Natural killer cell (primary cell): Measurements from ENCODE around the gene MPC2. TPM values are rescaled to one million over a fixed set of nuclear protein-coding genes. Genes with fewer than 3 reads are reported as not detected.

Experiments used
- ATAC-seq, 3 donors: fragments of 150-1000 bp in 2 of 3; fragments of 200-7000 bp in 1 of 3; cut with Tn5 transposase; 1 replicate in 1 of 3; 2 replicates in 2 of 3; pipeline ENCODE4 v1.10.0; 2021; ENCODE audit warnings: mild to moderate bottlenecking in 2 of 3, moderate library complexity in 2 of 3
- DNase-seq, 2 donors: peaks; one replicate each; pipeline versions ENCODE4 v3.0.0 to v3.0.0-alpha.2; 2013 to 2021; ENCODE audit warnings: mixed read lengths in 1 of 2
- H3K27ac ChIP-seq: one replicate; pipeline ENCODE4 v1.5.1; 2013; ENCODE audit warnings: mild to moderate bottlenecking, low read length
- H3K27me3 ChIP-seq: one replicate; pipeline ENCODE4 v1.6.1; 2013; ENCODE audit warnings: low read length; ENCODE audit not compliant: control insufficient read depth, insufficient read depth
- H3K36me3 ChIP-seq: one replicate; pipeline ENCODE4 v1.6.1; 2013; ENCODE audit warnings: low read length; ENCODE audit not compliant: control insufficient read depth, insufficient read depth
- H3K4me1 ChIP-seq: one replicate; pipeline ENCODE4 v1.6.1; 2013; ENCODE audit warnings: low read length; ENCODE audit not compliant: control insufficient read depth, insufficient read depth
- H3K4me3 ChIP-seq: one replicate; pipeline ENCODE4 v1.5.1; 2013; ENCODE audit warnings: low read length
- H3K9me3 ChIP-seq: one replicate; pipeline ENCODE4 v1.6.1; 2013; ENCODE audit warnings: low read length; ENCODE audit not compliant: control insufficient read depth, insufficient read depth
- H3K27ac Mint-ChIP-seq, 2 donors: one replicate each; pipeline ENCODE4 v1.8.0; 2022; ENCODE audit warnings: mild to moderate bottlenecking in 2 of 2, mixed read lengths in 2 of 2, moderate library complexity in 1 of 2
- H3K27me3 Mint-ChIP-seq, 2 donors: one replicate each; pipeline ENCODE4 v1.8.0; 2022; ENCODE audit warnings: low read depth in 2 of 2, mixed read lengths in 2 of 2
- H3K36me3 Mint-ChIP-seq: one replicate; pipeline ENCODE4 v1.8.0; 2022; ENCODE audit warnings: mixed read lengths
- H3K4me1 Mint-ChIP-seq, 2 donors: one replicate each; pipeline ENCODE4 v1.8.0; 2022; ENCODE audit warnings: mixed read lengths in 2 of 2
- H3K4me3 Mint-ChIP-seq: one replicate; pipeline ENCODE4 v1.8.0; 2022; ENCODE audit warnings: mild to moderate bottlenecking, moderate library complexity, mixed read lengths
- H3K9me3 Mint-ChIP-seq, 2 donors: one replicate each; pipeline ENCODE4 v1.8.0; 2022; ENCODE audit warnings: mixed read lengths in 2 of 2
- WGBS: methylation state at CpG from one replicate; pipeline ENCODE4 v1.1.7; 2013; ENCODE audit warnings: missing lambda C conversion rate; ENCODE audit not compliant: insufficient coverage; 5-methylcytosine and 5-hydroxymethylcytosine counted together
- intact Hi-C: fragments of 100-400 bp; cut with micrococcal nuclease; formaldehyde crosslinking; loops from one replicate; pipeline ENCODE4 v1.14.2; 2022
- total RNA-seq, 4 donors: library from RNA; stranded (reverse); fragments of 120-200 nt in 1 of 4; gene quantifications; one replicate each; pipeline versions ENCODE4 v1.2.3 to v1.2.4, GENCODE V29; 2013 to 2022
- TF ChIP-seq, protein P1 (sequence below): fragments of 200-600 bp; IDR thresholded peaks from one replicate; pipeline ENCODE4 v1.8.0; 2022; ENCODE audit warnings: antibody characterized with exemption

Gene MPC2
- total RNA-seq, 3 donors from 2014 or later (not counting 1 experiment from before 2014, with no cell fraction given), result 33.1 to 47.4 (median 34.9) TPM

DNA sequence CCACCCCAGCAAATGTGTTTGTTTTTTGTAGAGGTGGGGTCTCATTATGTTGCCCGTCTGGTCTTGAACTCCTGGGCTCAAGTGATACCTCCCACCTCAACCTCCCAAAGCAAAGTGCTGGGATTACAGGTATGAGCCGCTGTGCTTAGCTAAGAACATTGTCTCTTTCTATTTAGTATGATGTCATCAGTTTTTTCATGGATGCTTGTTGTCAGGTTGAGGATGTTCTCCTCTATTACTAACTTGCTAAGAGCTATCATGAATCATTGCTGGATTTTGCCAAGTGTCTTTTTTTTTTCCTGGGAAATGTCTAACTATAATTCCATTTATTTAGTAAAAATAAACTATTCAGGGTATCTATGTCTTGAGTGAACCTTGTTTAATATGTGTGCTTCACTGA, 19.0 kb upstream of the MPC2 start:
- no peaks in the 10 kb centered on the region for H3K9me3 Mint-ChIP-seq
- Histone ChIP-seq H3K27ac (no peak overlapping the region), H3K9me3 (no peaks in the 10 kb centered on the region), H3K27me3 (no peaks in the 10 kb centered on the region), H3K4me3 (no peak overlapping the region), H3K4me1 (no peaks in the 10 kb centered on the region), H3K36me3 (peaks cover 18% of the 10 kb centered on the region)
- no peak for DNase-seq
- no peak overlapping the region for H3K4me3 Mint-ChIP-seq
- no CpG with 5 or more reads among the region's 2 CpGs for whole genome bisulfite sequencing
- H3K36me3 Mint-ChIP-seq, result peaks cover 11% of the 10 kb centered on the region
- H3K27me3 Mint-ChIP-seq, result no peaks in the 10 kb centered on the region
- no peak overlapping the region for H3K27ac Mint-ChIP-seq
- intact Hi-C loops, result no loop called here
- peaks cover 8 to 11% of the 10 kb centered on the region in 2 donors for H3K4me1 Mint-ChIP-seq
- TF ChIP-seq, protein P1, sequence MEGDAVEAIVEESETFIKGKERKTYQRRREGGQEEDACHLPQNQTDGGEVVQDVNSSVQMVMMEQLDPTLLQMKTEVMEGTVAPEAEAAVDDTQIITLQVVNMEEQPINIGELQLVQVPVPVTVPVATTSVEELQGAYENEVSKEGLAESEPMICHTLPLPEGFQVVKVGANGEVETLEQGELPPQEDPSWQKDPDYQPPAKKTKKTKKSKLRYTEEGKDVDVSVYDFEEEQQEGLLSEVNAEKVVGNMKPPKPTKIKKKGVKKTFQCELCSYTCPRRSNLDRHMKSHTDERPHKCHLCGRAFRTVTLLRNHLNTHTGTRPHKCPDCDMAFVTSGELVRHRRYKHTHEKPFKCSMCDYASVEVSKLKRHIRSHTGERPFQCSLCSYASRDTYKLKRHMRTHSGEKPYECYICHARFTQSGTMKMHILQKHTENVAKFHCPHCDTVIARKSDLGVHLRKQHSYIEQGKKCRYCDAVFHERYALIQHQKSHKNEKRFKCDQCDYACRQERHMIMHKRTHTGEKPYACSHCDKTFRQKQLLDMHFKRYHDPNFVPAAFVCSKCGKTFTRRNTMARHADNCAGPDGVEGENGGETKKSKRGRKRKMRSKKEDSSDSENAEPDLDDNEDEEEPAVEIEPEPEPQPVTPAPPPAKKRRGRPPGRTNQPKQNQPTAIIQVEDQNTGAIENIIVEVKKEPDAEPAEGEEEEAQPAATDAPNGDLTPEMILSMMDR, result no peak
- ATAC-seq, result no peak

DNA sequence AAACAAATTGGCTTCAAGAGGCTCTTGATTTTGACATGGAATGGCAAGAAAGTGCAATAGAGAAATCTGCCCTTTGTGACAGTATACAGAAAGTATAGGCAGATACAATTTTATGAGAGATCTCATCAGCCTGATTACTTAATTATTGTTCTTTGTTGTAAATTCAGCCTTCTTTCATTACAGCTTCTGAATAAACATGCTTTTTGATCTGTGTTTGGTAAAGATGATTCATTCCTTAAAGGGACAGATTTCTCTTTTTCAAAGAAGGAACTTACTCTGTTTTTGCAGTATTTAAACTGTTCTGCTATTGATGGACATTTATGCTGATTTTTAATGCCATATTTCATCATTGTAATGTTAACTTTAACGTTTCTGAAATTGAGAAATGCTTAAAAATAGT, 13.7 kb upstream of the MPC2 start:
- TF ChIP-seq, protein P1, result no peak
- Histone ChIP-seq H3K36me3 (peaks cover 16% of the 10 kb centered on the region), H3K4me1 (no peaks in the 10 kb centered on the region), H3K27ac (no peak overlapping the region), H3K9me3 (no peaks in the 10 kb centered on the region), H3K4me3 (no peak overlapping the region), H3K27me3 (no peaks in the 10 kb centered on the region)
- ATAC-seq, result no peak
- Mint-ChIP-seq H3K4me1 (peaks cover 23 to 33% of the 10 kb centered on the region in 2 donors), H3K9me3 (no peaks in the 10 kb centered on the region), H3K27me3 (no peaks in the 10 kb centered on the region), H3K27ac (no peak overlapping the region), H3K36me3 (peaks cover 11% of the 10 kb centered on the region), H3K4me3 (no peak overlapping the region)
- intact Hi-C loops, result no loop called here
- WGBS, result no CpG with 5 or more reads among the region's 1 CpG
- no peak for DNase-seq

DNA sequence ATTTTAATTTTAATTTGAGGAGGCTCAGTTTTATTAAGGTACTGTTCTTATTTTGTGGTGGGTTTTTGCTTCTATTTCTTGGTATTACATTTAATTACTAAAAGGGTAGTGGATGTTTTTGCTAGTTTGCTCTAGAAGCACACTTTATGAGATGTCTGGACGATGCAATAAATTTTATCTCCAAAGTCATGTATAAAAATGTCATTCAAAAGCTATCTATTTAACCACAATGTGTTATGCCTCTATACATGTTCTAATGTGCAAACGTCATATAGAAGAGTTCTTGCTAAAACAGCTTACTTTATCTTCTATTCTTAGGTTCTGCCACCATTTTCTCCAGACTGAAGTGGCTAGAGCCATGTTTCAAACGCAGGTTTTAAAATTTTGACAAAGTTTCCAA, 12.9 kb upstream of the MPC2 start:
- no peak for ATAC-seq
- H3K4me1 Mint-ChIP-seq, result peaks cover 30 to 40% of the 10 kb centered on the region in 2 donors

DNA sequence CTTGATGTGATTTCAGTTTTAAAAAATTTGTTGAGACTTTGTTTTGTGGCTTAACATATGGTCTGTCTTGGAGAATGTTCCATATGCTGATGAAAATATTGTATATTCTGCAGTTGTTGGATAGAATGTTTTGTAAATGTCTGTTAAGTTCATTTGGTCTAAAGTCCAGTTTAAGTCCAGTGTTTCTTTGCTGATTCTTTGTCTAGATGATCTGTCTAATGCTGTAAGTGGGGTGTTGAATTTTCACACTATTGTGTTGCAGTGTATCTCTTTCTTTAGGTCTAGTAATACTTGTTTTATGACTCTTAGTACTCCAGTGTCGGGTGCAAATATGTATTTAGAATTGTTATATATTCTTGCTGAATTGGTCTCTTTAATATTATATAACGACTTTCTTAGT, 10.9 kb upstream of the MPC2 start:
- ATAC-seq, result no peak
- Mint-ChIP-seq H3K27me3 (no peaks in the 10 kb centered on the region), H3K4me1 (peaks cover 35 to 49% of the 10 kb centered on the region in 2 donors), H3K4me3 (no peak overlapping the region), H3K27ac (peak overlapping the region in 1 of 2 donors; percentile 1), H3K36me3 (peaks cover 4% of the 10 kb centered on the region), H3K9me3 (no peaks in the 10 kb centered on the region)
- Histone ChIP-seq H3K27me3 (no peaks in the 10 kb centered on the region), H3K9me3 (no peaks in the 10 kb centered on the region), H3K27ac (no peak overlapping the region), H3K36me3 (peaks cover 4% of the 10 kb centered on the region), H3K4me1 (no peaks in the 10 kb centered on the region), H3K4me3 (no peak overlapping the region)
- 100% methylated on average over 1 of the region's 2 CpGs for WGBS
- intact Hi-C loops, result no loop called here
- TF ChIP-seq, protein P1, result no peak
- DNase-seq, result no peak

More for the DNA sequence above, 12.9 kb upstream of the MPC2 start:
- Mint-ChIP-seq H3K36me3 (peaks cover 11% of the 10 kb centered on the region), H3K4me3 (no peak overlapping the region), H3K9me3 (no peaks in the 10 kb centered on the region), H3K27ac (no peak overlapping the region), H3K27me3 (no peaks in the 10 kb centered on the region)
- peaks cover 11% of the 10 kb centered on the region for H3K36me3 ChIP-seq
- DNase-seq, result no peak
- H3K4me1 ChIP-seq, result no peaks in the 10 kb centered on the region
- TF ChIP-seq, protein P1, result no peak
- no peak overlapping the region for H3K27ac ChIP-seq
- no peak overlapping the region for H3K4me3 ChIP-seq
- no peaks in the 10 kb centered on the region for H3K9me3 ChIP-seq
- intact Hi-C loops, result no loop called here
- WGBS, result 89% methylated on average over 1 of the region's 3 CpGs
- no peaks in the 10 kb centered on the region for H3K27me3 ChIP-seq
